Kidney tubule cell (primary cell): ENCODE results near the gene SRGAP1.
"Not testable (repeated sequence)": the region's sequence is repeated elsewhere in the genome, so short reads cannot be mapped to it uniquely, and the experiment has no call there.

Source experiments
- DNase-seq: peaks from one replicate; pipeline ENCODE4 v3.0.0-alpha.2; 2018; ENCODE audit warnings: low spot score

The SRGAP1 gene

GRCh38 chr12:63838411-63838810 lies 6.1 kb upstream of the SRGAP1 start:
- no peak for DNase-seq

GRCh38 chr12:63841011-63841410 lies 3.5 kb upstream of the SRGAP1 start:
- DNase-seq, result no peak

GRCh38 chr12:63841571-63841970 lies 2.9 kb upstream of the SRGAP1 start:
- no peak for DNase-seq

- DNase-seq, result not testable (repeated sequence)
Measured at GRCh38 chr12:63842750-63843149, 1.8 kb upstream of the SRGAP1 start.

GRCh38 chr12:63843254-63843720 lies 1.2 kb upstream of the SRGAP1 start:
- no peak for DNase-seq

GRCh38 chr12:63843721-63844390 lies 644 bp upstream of the SRGAP1 start:
- peak; percentile 96 for DNase-seq

- peak; percentile 56 for DNase-seq
Measured at GRCh38 chr12:63845726-63846125, 1.2 kb downstream of the SRGAP1 start.

GRCh38 chr12:63846238-63846967 lies 1.9 kb downstream of the SRGAP1 start:
- peak; percentile 18 for DNase-seq

- no peak for DNase-seq
Measured at GRCh38 chr12:63848450-63848849, 4.0 kb downstream of the SRGAP1 start.

- DNase-seq, result no peak
Measured at GRCh38 chr12:63849106-63849620, 4.7 kb downstream of the SRGAP1 start.

GRCh38 chr12:63849641-63850040 lies 5.1 kb downstream of the SRGAP1 start:
- no peak for DNase-seq

GRCh38 chr12:63853978-63854377 lies 9.5 kb downstream of the SRGAP1 start:
- no peak for DNase-seq

- DNase-seq, result no peak
Measured at GRCh38 chr12:63855299-63855698, 10.8 kb downstream of the SRGAP1 start.

- peak; percentile 39 for DNase-seq
Measured at GRCh38 chr12:63857771-63858670, 13.5 kb downstream of the SRGAP1 start.

GRCh38 chr12:63859880-63860279 lies 15.4 kb downstream of the SRGAP1 start:
- DNase-seq, result not testable (repeated sequence)

GRCh38 chr12:63862187-63862968 lies 17.9 kb downstream of the SRGAP1 start:
- peak; percentile 86 for DNase-seq

GRCh38 chr12:63862969-63863230 lies 18.4 kb downstream of the SRGAP1 start:
- no peak for DNase-seq

- DNase-seq, result no peak
Measured at GRCh38 chr12:63863658-63864453, 19.4 kb downstream of the SRGAP1 start.

GRCh38 chr12:63864454-63864706 lies 19.9 kb downstream of the SRGAP1 start:
- DNase-seq, result no peak

- DNase-seq, result no peak
Measured at GRCh38 chr12:63865448-63865847, 20.9 kb downstream of the SRGAP1 start.

- DNase-seq, result no peak
Measured at GRCh38 chr12:63867053-63867452, 22.6 kb downstream of the SRGAP1 start.
